Measurements from ENCODE around the gene ANKRD33B. TPM values are rescaled to one million over a fixed set of nuclear protein-coding genes. Genes with fewer than 3 reads are reported as not detected.
A peak's percentile ranks its signal among the peaks of the same experiment; 100 is the strongest.

ANKRD33B gene
- total RNA-seq, 1 donor from 2014 or later: 2.2 TPM

GRCh38 chr5:10624679-10625078, 60.8 kb downstream of the ANKRD33B start:
- Histone ChIP-seq H3K79me2 (ENCODE audit: low read depth) (no peaks in the 10 kb centered on the region), H3K27ac (no peak overlapping the region), H3K4me2 (no peak overlapping the region), H3F3A (ENCODE audit: low read depth) (peaks cover 20% of the 10 kb centered on the region), H3K27me3 (no peaks in the 10 kb centered on the region), H2AFZ (replicated peaks) (no peak overlapping the region), H3K36me3 (no peaks in the 10 kb centered on the region), H3K9me3 (ENCODE audit: low read depth) (no peaks in the 10 kb centered on the region), H3K9ac (no peak overlapping the region), H4K20me1 (ENCODE audit: low read depth) (no peaks in the 10 kb centered on the region), H3K4me3 (no peak overlapping the region), H3K4me1 (peaks cover 18% of the 10 kb centered on the region)
- peaks cover 2% of the 10 kb centered on the region for H3K36me3 Mint-ChIP-seq
- peaks cover 25% of the 10 kb centered on the region for H3K4me1 Mint-ChIP-seq
- H3K4me3 Mint-ChIP-seq: no peak overlapping the region
- TF ChIP-seq, protein P1, sequence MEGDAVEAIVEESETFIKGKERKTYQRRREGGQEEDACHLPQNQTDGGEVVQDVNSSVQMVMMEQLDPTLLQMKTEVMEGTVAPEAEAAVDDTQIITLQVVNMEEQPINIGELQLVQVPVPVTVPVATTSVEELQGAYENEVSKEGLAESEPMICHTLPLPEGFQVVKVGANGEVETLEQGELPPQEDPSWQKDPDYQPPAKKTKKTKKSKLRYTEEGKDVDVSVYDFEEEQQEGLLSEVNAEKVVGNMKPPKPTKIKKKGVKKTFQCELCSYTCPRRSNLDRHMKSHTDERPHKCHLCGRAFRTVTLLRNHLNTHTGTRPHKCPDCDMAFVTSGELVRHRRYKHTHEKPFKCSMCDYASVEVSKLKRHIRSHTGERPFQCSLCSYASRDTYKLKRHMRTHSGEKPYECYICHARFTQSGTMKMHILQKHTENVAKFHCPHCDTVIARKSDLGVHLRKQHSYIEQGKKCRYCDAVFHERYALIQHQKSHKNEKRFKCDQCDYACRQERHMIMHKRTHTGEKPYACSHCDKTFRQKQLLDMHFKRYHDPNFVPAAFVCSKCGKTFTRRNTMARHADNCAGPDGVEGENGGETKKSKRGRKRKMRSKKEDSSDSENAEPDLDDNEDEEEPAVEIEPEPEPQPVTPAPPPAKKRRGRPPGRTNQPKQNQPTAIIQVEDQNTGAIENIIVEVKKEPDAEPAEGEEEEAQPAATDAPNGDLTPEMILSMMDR (IDR thresholded peaks at IDR 0.05): no peak
- no peak for TF ChIP-seq EZH2 (IDR thresholded peaks at IDR 0.05)
- no peak for TF ChIP-seq EZH2phosphoT487 (IDR thresholded peaks at IDR 0.05)
- no peak for DNase-seq (ENCODE audit: low spot score)
- peaks cover 8% of the 10 kb centered on the region for H3K27me3 Mint-ChIP-seq (ENCODE audit: insufficient read depth, low read depth)
- peaks cover 17% of the 10 kb centered on the region for H3K9me3 Mint-ChIP-seq
- H3K27ac Mint-ChIP-seq: no peak overlapping the region

DNA sequence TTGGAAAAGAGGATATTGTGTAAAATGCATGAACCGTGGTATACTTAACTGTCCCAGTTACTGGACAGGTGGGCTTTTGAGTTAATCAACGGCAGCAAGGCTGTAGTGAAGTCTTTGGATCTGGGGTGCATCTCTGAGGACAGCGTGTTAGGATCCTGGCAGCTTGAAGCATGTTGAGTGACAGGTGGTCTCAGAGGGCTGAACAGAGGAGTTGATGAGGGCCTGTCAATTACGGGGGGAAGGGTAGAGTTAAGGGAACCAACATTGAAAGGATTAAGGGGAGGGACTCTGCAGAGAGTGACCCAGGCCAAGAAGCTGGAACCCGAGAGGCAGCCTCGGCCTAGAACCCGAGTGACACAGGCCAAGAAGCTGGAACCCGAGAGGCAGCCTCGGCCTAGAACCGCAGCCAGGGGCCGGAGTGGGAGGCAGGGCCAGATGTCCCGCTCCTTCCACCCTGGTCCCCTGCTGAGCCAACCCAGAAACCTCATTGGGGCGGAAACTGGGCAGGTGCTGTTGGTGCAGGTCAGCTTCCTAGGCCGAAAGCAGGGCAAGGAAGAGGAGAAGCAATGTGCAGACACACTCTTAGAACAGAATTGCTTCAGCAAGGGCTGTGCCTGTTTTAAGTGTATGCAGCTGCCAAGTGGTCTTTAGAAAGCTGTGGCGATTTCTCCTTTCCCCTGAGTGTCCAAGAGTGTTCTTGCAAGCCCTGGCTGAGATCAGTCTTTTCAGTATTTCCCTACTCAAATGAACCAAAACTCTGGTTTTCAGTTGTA, 62.0 kb downstream of the ANKRD33B start:
- no peak overlapping the region for H3K4me2 ChIP-seq
- no peak overlapping the region for H2AFZ ChIP-seq (replicated peaks)
- no peaks in the 10 kb centered on the region for H3K36me3 Mint-ChIP-seq
- no peaks in the 10 kb centered on the region for H3K27me3 ChIP-seq
- no peaks in the 10 kb centered on the region for H3K36me3 ChIP-seq
- H4K20me1 ChIP-seq (ENCODE audit: low read depth): no peaks in the 10 kb centered on the region
- H3K27ac Mint-ChIP-seq: no peak overlapping the region
- no peaks in the 10 kb centered on the region for H3K9me3 ChIP-seq (ENCODE audit: low read depth)
- H3K79me2 ChIP-seq (ENCODE audit: low read depth): no peaks in the 10 kb centered on the region
- H3K4me1 Mint-ChIP-seq: peaks cover 26% of the 10 kb centered on the region
- no peak for DNase-seq (ENCODE audit: low spot score)
- peaks cover 19% of the 10 kb centered on the region for H3K4me1 ChIP-seq
- H3K9ac ChIP-seq: no peak overlapping the region
- peaks cover 8% of the 10 kb centered on the region for H3K27me3 Mint-ChIP-seq (ENCODE audit: insufficient read depth, low read depth)
- TF ChIP-seq EZH2 (IDR thresholded peaks at IDR 0.05): no peak
- TF ChIP-seq, protein P1 (IDR thresholded peaks at IDR 0.05): no peak
- no peak overlapping the region for H3K4me3 Mint-ChIP-seq
- peaks cover 20% of the 10 kb centered on the region for H3F3A ChIP-seq (ENCODE audit: low read depth)
- no peak overlapping the region for H3K27ac ChIP-seq
- peaks cover 5% of the 10 kb centered on the region for H3K9me3 Mint-ChIP-seq
- no peak overlapping the region for H3K4me3 ChIP-seq

- Mint-ChIP-seq H3K4me3 (no peak overlapping the region), H3K9me3 (no peaks in the 10 kb centered on the region), H3K4me1 (peaks cover 33% of the 10 kb centered on the region), H3K36me3 (no peaks in the 10 kb centered on the region), H3K27ac (no peak overlapping the region), H3K27me3 (ENCODE audit: insufficient read depth, low read depth) (peaks cover 10% of the 10 kb centered on the region)
- peaks cover 20% of the 10 kb centered on the region for H3F3A ChIP-seq (ENCODE audit: low read depth)
- H3K79me2 ChIP-seq (ENCODE audit: low read depth): no peaks in the 10 kb centered on the region
- H3K36me3 ChIP-seq: no peaks in the 10 kb centered on the region
- no peak overlapping the region for H2AFZ ChIP-seq (replicated peaks)
- TF ChIP-seq EZH2phosphoT487 (IDR thresholded peaks at IDR 0.05) (no peak), EZH2 (IDR thresholded peaks at IDR 0.05) (no peak)
- TF ChIP-seq, protein P1 (IDR thresholded peaks at IDR 0.05): no peak
- no peak overlapping the region for H3K4me3 ChIP-seq
- peak overlapping the region; percentile 84 for H3K4me2 ChIP-seq
- no peaks in the 10 kb centered on the region for H4K20me1 ChIP-seq (ENCODE audit: low read depth)
- H3K4me1 ChIP-seq: peaks cover 25% of the 10 kb centered on the region
- H3K9me3 ChIP-seq (ENCODE audit: low read depth): no peaks in the 10 kb centered on the region
- H3K27me3 ChIP-seq: no peaks in the 10 kb centered on the region
- no peak overlapping the region for H3K9ac ChIP-seq
- no peak overlapping the region for H3K27ac ChIP-seq
- no peak for DNase-seq (ENCODE audit: low spot score)
These were observed 62.7 kb downstream of the ANKRD33B start for GRCh38 chr5:10626473-10627013.

Data from neural progenitor cell (in vitro differentiated cells).